Measurements from ENCODE around the gene CFAP74.

Gene CFAP74

GRCh38 chr1:1996207-1996651 is 7.4 kb downstream of the CFAP74 start:
- TF ChIP-seq GATA3 (IDR thresholded peaks at IDR 0.05; ENCODE audit: low read depth, low read length) (no peak), GATA2 (IDR thresholded peaks at IDR 0.05; ENCODE audit: low read depth, low read length) (no peak)

GRCh38 chr1:1994536-1994935 is 9.1 kb downstream of the CFAP74 start:
- no peak for TF ChIP-seq GATA3 (IDR thresholded peaks at IDR 0.05; ENCODE audit: low read depth, low read length)
- no peak for TF ChIP-seq GATA2 (IDR thresholded peaks at IDR 0.05; ENCODE audit: low read depth, low read length)

- TF ChIP-seq GATA3 (IDR thresholded peaks at IDR 0.05; ENCODE audit: low read depth, low read length) = no peak
- no peak for TF ChIP-seq GATA2 (IDR thresholded peaks at IDR 0.05; ENCODE audit: low read depth, low read length)
Measured at GRCh38 chr1:1990222-1990621, 13.4 kb downstream of the CFAP74 start.

- TF ChIP-seq GATA2 (IDR thresholded peaks at IDR 0.05; ENCODE audit: low read depth, low read length) = no peak
- no peak for TF ChIP-seq GATA3 (IDR thresholded peaks at IDR 0.05; ENCODE audit: low read depth, low read length)
Measured at GRCh38 chr1:1989789-1990188, 13.8 kb downstream of the CFAP74 start.

GRCh38 chr1:1989102-1989542 is 14.5 kb downstream of the CFAP74 start:
- TF ChIP-seq GATA2 (IDR thresholded peaks at IDR 0.05; ENCODE audit: low read depth, low read length) = no peak
- no peak for TF ChIP-seq GATA3 (IDR thresholded peaks at IDR 0.05; ENCODE audit: low read depth, low read length)

GRCh38 chr1:1988061-1988945 is 15.3 kb downstream of the CFAP74 start:
- TF ChIP-seq GATA2 (IDR thresholded peaks at IDR 0.05; ENCODE audit: low read depth, low read length) (no peak), GATA3 (IDR thresholded peaks at IDR 0.05; ENCODE audit: low read depth, low read length) (no peak)

- no peak for TF ChIP-seq GATA3 (IDR thresholded peaks at IDR 0.05; ENCODE audit: low read depth, low read length)
Measured at GRCh38 chr1:1987142-1987510, 16.5 kb downstream of the CFAP74 start.

- TF ChIP-seq GATA3 (IDR thresholded peaks at IDR 0.05; ENCODE audit: low read depth, low read length) = no peak
- TF ChIP-seq GATA2 (IDR thresholded peaks at IDR 0.05; ENCODE audit: low read depth, low read length) = no peak
Measured at GRCh38 chr1:1986451-1987141, 17.0 kb downstream of the CFAP74 start.

- TF ChIP-seq GATA3 (IDR thresholded peaks at IDR 0.05; ENCODE audit: low read depth, low read length) = no peak
- TF ChIP-seq GATA2 (IDR thresholded peaks at IDR 0.05; ENCODE audit: low read depth, low read length) = no peak
Measured at GRCh38 chr1:1985375-1986050, 18.1 kb downstream of the CFAP74 start.

GRCh38 chr1:1984560-1985070 is 19.0 kb downstream of the CFAP74 start:
- TF ChIP-seq GATA2 (IDR thresholded peaks at IDR 0.05; ENCODE audit: low read depth, low read length) (no peak), GATA3 (IDR thresholded peaks at IDR 0.05; ENCODE audit: low read depth, low read length) (no peak)

- TF ChIP-seq GATA2 (IDR thresholded peaks at IDR 0.05; ENCODE audit: low read depth, low read length) = no peak
- TF ChIP-seq GATA3 (IDR thresholded peaks at IDR 0.05; ENCODE audit: low read depth, low read length) = no peak
Measured at GRCh38 chr1:1982379-1983232, 21.0 kb downstream of the CFAP74 start.

- TF ChIP-seq GATA2 (IDR thresholded peaks at IDR 0.05; ENCODE audit: low read depth, low read length) (no peak), GATA3 (IDR thresholded peaks at IDR 0.05; ENCODE audit: low read depth, low read length) (no peak)
Measured at GRCh38 chr1:1981142-1981500, 22.5 kb downstream of the CFAP74 start.

- no peak for TF ChIP-seq GATA2 (IDR thresholded peaks at IDR 0.05; ENCODE audit: low read depth, low read length)
- no peak for TF ChIP-seq GATA3 (IDR thresholded peaks at IDR 0.05; ENCODE audit: low read depth, low read length)
Measured at GRCh38 chr1:1980467-1981141, 23.0 kb downstream of the CFAP74 start.
